ENCODE data around the gene TNFAIP6. TPM values are rescaled to one million over a fixed set of nuclear protein-coding genes. Genes with fewer than 3 reads are reported as not detected.

Gene TNFAIP6
- total and polyA plus RNA-seq, 2 of the 8 experiments (the other 6 are each of a cell fraction or from before 2014, with no cell fraction given), result 1.1 to 2.0 TPM

DNA sequence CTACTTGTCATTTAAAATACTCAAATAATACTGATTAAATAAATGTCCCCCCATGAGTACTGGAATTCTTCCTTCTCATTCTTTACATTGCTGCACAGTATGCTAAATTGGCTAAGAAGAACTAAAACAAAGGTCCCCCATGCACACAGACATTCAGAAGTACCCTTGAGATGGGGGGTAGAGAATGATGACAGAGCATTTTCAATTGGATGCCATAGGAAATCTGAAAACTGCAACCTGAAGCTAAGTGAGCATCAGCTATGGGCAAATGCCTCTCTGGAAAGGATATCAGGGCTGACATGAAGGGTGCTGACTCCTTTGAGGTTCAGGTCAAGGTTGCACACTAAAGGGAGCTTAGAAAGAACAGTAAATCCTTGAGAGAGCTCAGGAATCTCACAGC lies 10.1 kb upstream of the TNFAIP6 start:
- Histone ChIP-seq H3K18ac (ENCODE audit: extremely low read depth, low read length) (no peak overlapping the region; the same call in 1 of the 2 replicates), H3K14ac (ENCODE audit: insufficient read length) (no peak overlapping the region), H3K79me1 (ENCODE audit: low read depth, low read length) (no peaks in the 10 kb centered on the region), H3K9me3 (ENCODE audit: insufficient read depth in 2 of 2, low read depth in 1 of 2, low read length in 1 of 2) (no peaks in the 10 kb centered on the region), H3K23ac (ENCODE audit: insufficient read length) (no peak overlapping the region), H3K79me2 (ENCODE audit: control insufficient read depth in 1 of 2, insufficient read depth in 2 of 2, low read length in 2 of 2) (no peaks in the 10 kb centered on the region), H3K9ac (replicated peaks in 1 of 4; ENCODE audit: extremely low read depth in 1 of 4, low read depth in 3 of 4, low read length in 3 of 4) (no peak overlapping the region), H2BK120ac (replicated peaks; ENCODE audit: low read depth, low read length) (no peak overlapping the region), H4K8ac (ENCODE audit: extremely low read depth, insufficient read depth, low read length) (no peak overlapping the region), H3K4me2 (ENCODE audit: insufficient read depth in 1 of 2, low read depth in 2 of 2, low read length in 2 of 2) (no peak overlapping the region), H3K27me3 (replicated peaks in 1 of 4; ENCODE audit: control insufficient read depth in 3 of 4, extremely low read depth in 1 of 4, insufficient read depth in 3 of 4, low read length in 3 of 4) (no peaks in the 10 kb centered on the region), H3K4me3 (ENCODE audit: extremely low read depth in 1 of 4, insufficient read depth in 2 of 4, low read depth in 3 of 4, low read length in 4 of 4) (no peak overlapping the region), H2BK15ac (ENCODE audit: low read length) (no peak overlapping the region), H3K56ac (replicated peaks; ENCODE audit: insufficient read length, low read depth, low read length) (no peak overlapping the region), H2BK12ac (ENCODE audit: low read depth, low read length) (no peak overlapping the region), H4K91ac (replicated peaks; ENCODE audit: insufficient read length, low read length) (no peak overlapping the region), H2AFZ (ENCODE audit: low read length) (peak overlapping the region; percentile 82), H4K5ac (ENCODE audit: insufficient read length, low read depth, low read length) (no peak overlapping the region), H3K4me1 (replicated peaks in 1 of 4; ENCODE audit: control insufficient read depth in 3 of 4, insufficient read depth in 4 of 4, low read length in 3 of 4) (peaks cover 0 to 2% (median 0%) of the 10 kb centered on the region in 4 experiments; a peak in 1 of 7 replicates), H2BK20ac (ENCODE audit: low read length) (no peak overlapping the region), H3K36me3 (ENCODE audit: control insufficient read depth in 2 of 4, insufficient read depth in 4 of 4, low read length in 3 of 4) (no peaks in the 10 kb centered on the region), H3K27ac (ENCODE audit: low read depth, low read length) (no peak overlapping the region), H4K20me1 (replicated peaks in 1 of 2; ENCODE audit: control insufficient read depth in 1 of 2, insufficient read depth in 2 of 2, low read length in 2 of 2) (no peaks in the 10 kb centered on the region), H3K23me2 (ENCODE audit: low read depth, low read length) (no peaks in the 10 kb centered on the region), H3K4ac (replicated peaks; ENCODE audit: insufficient read length, low read depth, low read length) (no peak overlapping the region), H2BK5ac (ENCODE audit: low read depth, low read length) (no peak overlapping the region; the same call in 1 of the 2 replicates), H2AK5ac (ENCODE audit: low read depth, low read length) (no peak overlapping the region)
- TF ChIP-seq SP1 (IDR thresholded peaks at IDR 0.05; ENCODE audit: low read depth, low read length), result no peak
- peak; percentile 16; the same call in 1 of the 2 replicates for TF ChIP-seq TEAD4 (IDR thresholded peaks at IDR 0.05; ENCODE audit: low read depth, low read length)
- TF ChIP-seq MAFK (IDR thresholded peaks at IDR 0.05; ENCODE audit: low read depth, low read length), result peak; percentile 41; the same call in 1 of the 2 replicates
- FAIRE-seq, result no peak
- no peak for DNase-seq (ENCODE audit: low read depth in 1 of 2, low spot score in 2 of 2)
- ChIA-PET CTCF (ENCODE audit: partially characterized antibody) (interaction anchor here (0.6 kb wide), 2 partner anchors 108 to 112 kb away, joined by 3 read pairs; no protein-coding TSS in a partner anchor), POLR2A (ENCODE audit: partially characterized antibody) (no interaction called here)

Measured in H1 (cell line).